Measurements from ENCODE around the gene IMPACT.

- TF ChIP-seq CTCF (IDR thresholded peaks at IDR 0.05) (no peak), POLR2A (IDR thresholded peaks at IDR 0.05) (no peak)
These were observed 39.0 kb downstream of the IMPACT start for GRCh38 chr18:24465486-24465885.

Measured in testis (tissue), 2 donors.